Sigmoid colon (tissue), 4 donors: ENCODE results near the gene UQCRQ.

Experiments
- CTCF ChIP-seq, 4 experiments: fragments of 450-650 bp in 3 of 4; fragments of 200-600 bp in 1 of 4; IDR thresholded peaks; one replicate each; pipeline ENCODE4 v1.5.1; 2016 to 2019; ENCODE audit warnings: antibody characterized with exemption in 4 of 4, mild to moderate bottlenecking in 3 of 4, moderate library complexity in 2 of 4
- EP300 ChIP-seq, 4 donors: sonication (generic); formaldehyde crosslinking; IDR thresholded peaks; one replicate each; pipeline ENCODE4 v1.6.1; 2017; ENCODE audit warnings: antibody characterized with exemption in 4 of 4
- POLR2A ChIP-seq, 2 donors: fragments of 450-650 bp; IDR thresholded peaks; one replicate each; pipeline ENCODE4 v1.6.1; 2016; ENCODE audit warnings: antibody characterized with exemption in 2 of 2, mild to moderate bottlenecking in 2 of 2, moderate library complexity in 2 of 2

- no peak for TF ChIP-seq CTCF (IDR thresholded peaks at IDR 0.05)
- no peak for TF ChIP-seq POLR2A (IDR thresholded peaks at IDR 0.05)
- no peak for TF ChIP-seq EP300 (IDR thresholded peaks at IDR 0.05)
These were observed 43.6 kb upstream of the UQCRQ start for GRCh38 chr5:132822650-132823480.
